GM18951 (cell line): ENCODE measurements around the gene PSMD11.
"Not testable (repeated sequence)": the region's sequence is repeated elsewhere in the genome, so short reads cannot be mapped to it uniquely, and the experiment has no call there.

Source experiments
- POLR2A ChIP-seq: IDR thresholded peaks from 4 replicates; pipeline ENCODE4 v1.6.1; 2011; ENCODE audit warnings: mild to moderate bottlenecking; ENCODE audit not compliant: insufficient read length, insufficient read depth; ENCODE audit errors: extremely low read depth
- in situ Hi-C: fragments of 300-500 bp; cut with MboI; formaldehyde crosslinking; loops from one replicate; pipeline ENCODE4 v1.12.0; 2022; ENCODE audit warnings: low sequenced_read_pairs, mixed read lengths, inconsistent platforms; ENCODE audit not compliant: unreplicated experiment

Gene PSMD11

GRCh38 chr17:32444301-32445073 is at the start of gene PSMD11:
Gene PSMD11 (plus strand): TSS chr17:32444510. CDS start chr17:32444524, 14 bp downstream.
- in situ Hi-C loops: no loop called here
- peak; percentile 77 for TF ChIP-seq POLR2A

GRCh38 chr17:32396343-32396742 is 48.0 kb upstream of the PSMD11 start:
- in situ Hi-C loops: no loop called here
- TF ChIP-seq POLR2A: no peak

- in situ Hi-C loops: no loop called here
- no peak for TF ChIP-seq POLR2A
Observed at GRCh38 chr17:32398946-32399345, 45.4 kb upstream of the PSMD11 start.

GRCh38 chr17:32410085-32410484 is 34.2 kb upstream of the PSMD11 start:
- in situ Hi-C loops: not testable (repeated sequence)

GRCh38 chr17:32426894-32427293 is 17.4 kb upstream of the PSMD11 start:
- no peak for TF ChIP-seq POLR2A
- in situ Hi-C loops: no loop called here

GRCh38 chr17:32429598-32429997 is 14.7 kb upstream of the PSMD11 start:
- TF ChIP-seq POLR2A: no peak
- in situ Hi-C loops: no loop called here

- in situ Hi-C loops: no loop called here
- no peak for TF ChIP-seq POLR2A
Observed at GRCh38 chr17:32440722-32441121, 3.6 kb upstream of the PSMD11 start.

- TF ChIP-seq POLR2A: no peak
- in situ Hi-C loops: no loop called here
Observed at GRCh38 chr17:32441886-32442285, 2.4 kb upstream of the PSMD11 start.

- in situ Hi-C loops: no loop called here
- no peak for TF ChIP-seq POLR2A
Observed at GRCh38 chr17:32443827-32444300, 446 bp upstream of the PSMD11 start.

GRCh38 chr17:32445074-32445415 is 735 bp downstream of the PSMD11 start:
- in situ Hi-C loops: no loop called here

GRCh38 chr17:32445497-32445896 is 1.2 kb downstream of the PSMD11 start:
- in situ Hi-C loops: no loop called here

More at GRCh38 chr17:32445074-32445415, 735 bp downstream of the PSMD11 start:
- no peak for TF ChIP-seq POLR2A

GRCh38 chr17:32445971-32446370 is 1.7 kb downstream of the PSMD11 start:
- TF ChIP-seq POLR2A: no peak
- in situ Hi-C loops: no loop called here

More at GRCh38 chr17:32445497-32445896, 1.2 kb downstream of the PSMD11 start:
- no peak for TF ChIP-seq POLR2A

GRCh38 chr17:32446949-32447348 is 2.6 kb downstream of the PSMD11 start:
- in situ Hi-C loops: no loop called here
- no peak for TF ChIP-seq POLR2A

- TF ChIP-seq POLR2A: no peak
- in situ Hi-C loops: loop anchor here (10.0 kb wide), 1 partner anchor 305 kb away; no protein-coding TSS in a partner anchor
Observed at GRCh38 chr17:32449963-32450362, 5.7 kb downstream of the PSMD11 start.

- in situ Hi-C loops: loop anchor here (10.0 kb wide), 1 partner anchor 304 kb away; no protein-coding TSS in a partner anchor
Observed at GRCh38 chr17:32450379-32450778, 6.1 kb downstream of the PSMD11 start.
